H1 (cell line): ENCODE measurements around the gene PRAMEF6. TPM values are rescaled to one million over a fixed set of nuclear protein-coding genes. Genes with fewer than 3 reads are reported as not detected.
"Not testable (repeated sequence)": the region's sequence is repeated elsewhere in the genome, so short reads cannot be mapped to it uniquely, and the experiment has no call there.

ENCODE experiments used
- CTCF ChIA-PET: fragments of 300-600 bp; sonication (Branson Sonifier 250); formaldehyde crosslinking; loops from one replicate; lab custom pipeline; 2021; ENCODE audit not compliant: partially characterized antibody; lab: Charles Lee
- POLR2A ChIA-PET: fragments of 300-600 bp; sonication (Branson Sonifier 250); formaldehyde crosslinking; loops from one replicate; lab custom pipeline; 2021; ENCODE audit warnings: inconsistent platforms; ENCODE audit not compliant: partially characterized antibody; lab: Charles Lee
- DNase-seq, 2 experiments: peaks; one replicate each; pipeline versions ENCODE4 v3.0.0 to v3.0.0-alpha.2; 2010 to 2022; ENCODE audit warnings: low spot score in 2 of 2, low read depth in 1 of 2, mixed read lengths in 1 of 2
- FAIRE-seq: peaks from 2 replicates; lab custom pipeline; 2011; peaks lifted over from hg19 to GRCh38; lab: Jason Lieb, UNC
- H2AFZ ChIP-seq: 2 replicates; pipeline ENCODE4 v1.8.1; 2012; ENCODE audit warnings: low read length, inconsistent platforms
- H2AK5ac ChIP-seq: 2 replicates; pipeline ENCODE4 v1.6.1; 2013; ENCODE audit warnings: low read depth, low read length
- H2BK120ac ChIP-seq: replicated peaks from 2 replicates; pipeline ENCODE3; 2013; ENCODE audit warnings: low read depth, low read length, inconsistent platforms
- H2BK12ac ChIP-seq: 2 replicates; pipeline ENCODE4 v1.6.1; 2013; ENCODE audit warnings: low read depth, low read length
- H2BK15ac ChIP-seq: 2 replicates; pipeline ENCODE4 v1.6.1; 2013; ENCODE audit warnings: low read length
- H2BK20ac ChIP-seq: 2 replicates; pipeline ENCODE4 v1.6.1; 2013; ENCODE audit warnings: low read length
- H2BK5ac ChIP-seq: 2 replicates; pipeline ENCODE4 v1.6.1; 2013; ENCODE audit warnings: low read depth, low read length
- H3K14ac ChIP-seq: 2 replicates; pipeline ENCODE4 v1.6.1; 2013; ENCODE audit warnings: inconsistent platforms; ENCODE audit not compliant: insufficient read length
- H3K18ac ChIP-seq: 2 replicates; pipeline ENCODE4 v1.6.1; 2013; ENCODE audit warnings: low read length; ENCODE audit errors: extremely low read depth
- H3K23ac ChIP-seq: 2 replicates; pipeline ENCODE4 v1.6.1; 2013; ENCODE audit warnings: inconsistent platforms; ENCODE audit not compliant: insufficient read length
- H3K23me2 ChIP-seq: 2 replicates; pipeline ENCODE4 v1.6.1; 2013; ENCODE audit warnings: low read depth, low read length
- H3K27ac ChIP-seq: 2 replicates; pipeline ENCODE4 v1.6.1; 2011; ENCODE audit warnings: low read depth, low read length, inconsistent platforms
- H3K27me3 ChIP-seq, 4 experiments: replicated peaks in 1 of 4; 1 replicate in 1 of 4; 2 replicates in 3 of 4; pipeline versions ENCODE4 v1.6.1 to v1.8.1; 2011 to 2013; ENCODE audit warnings: low read length in 3 of 4, mild to moderate bottlenecking in 3 of 4, inconsistent platforms in 2 of 4, mixed read lengths in 2 of 4, moderate library complexity in 1 of 4; ENCODE audit not compliant: control insufficient read depth in 3 of 4, insufficient read depth in 3 of 4; ENCODE audit errors: extremely low read depth in 1 of 4
- H3K36me3 ChIP-seq, 4 experiments: 2 replicates each; pipeline versions ENCODE4 v1.6.1 to v1.8.1; 2011 to 2013; ENCODE audit warnings: mild to moderate bottlenecking in 4 of 4, low read length in 3 of 4, moderate library complexity in 2 of 4, control low read depth in 1 of 4, inconsistent platforms in 1 of 4; ENCODE audit not compliant: insufficient read depth in 4 of 4, control insufficient read depth in 2 of 4
- H3K4ac ChIP-seq: replicated peaks from 2 replicates; pipeline ENCODE3; 2013; ENCODE audit warnings: low read length, low read depth, mixed read lengths, inconsistent platforms; ENCODE audit not compliant: insufficient read length
- H3K4me1 ChIP-seq, 4 experiments: replicated peaks in 1 of 4; 1 replicate in 1 of 4; 2 replicates in 3 of 4; pipeline versions ENCODE4 v1.6.1 to v1.8.1; 2011 to 2013; ENCODE audit warnings: low read length in 3 of 4, inconsistent platforms in 2 of 4, mixed read lengths in 1 of 4; ENCODE audit not compliant: insufficient read depth in 4 of 4, control insufficient read depth in 3 of 4
- H3K4me2 ChIP-seq, 2 experiments: 2 replicates each; pipeline versions ENCODE4 v1.6.1 to v1.8.1; 2011 to 2013; ENCODE audit warnings: low read depth in 2 of 2, low read length in 2 of 2, control low read depth in 1 of 2, inconsistent platforms in 1 of 2, mild to moderate bottlenecking in 1 of 2; ENCODE audit not compliant: insufficient read depth in 1 of 2
- H3K4me3 ChIP-seq, 4 experiments: fragments of 200-600, 300-600 bp in 1 of 4; sonication (generic), shearing (Covaris generic), sonication (Bioruptor Twin) in 1 of 4; 2 replicates each; pipeline versions ENCODE4 v1.5.1 to v1.8.1; 2011 to 2016; ENCODE audit warnings: low read length in 4 of 4, low read depth in 3 of 4, control low read depth in 2 of 4, inconsistent platforms in 2 of 4, mild to moderate bottlenecking in 2 of 4, mixed read lengths in 1 of 4, moderate library complexity in 1 of 4; ENCODE audit not compliant: insufficient read depth in 2 of 4; ENCODE audit errors: extremely low read depth in 1 of 4
- H3K56ac ChIP-seq: replicated peaks from 2 replicates; pipeline ENCODE3; 2013; ENCODE audit warnings: low read depth, mild to moderate bottlenecking, mixed read lengths, low read length, inconsistent platforms; ENCODE audit not compliant: insufficient read length
- H3K79me1 ChIP-seq: 2 replicates; pipeline ENCODE4 v1.6.1; 2013; ENCODE audit warnings: low read depth, low read length, control low read depth
- H3K79me2 ChIP-seq, 2 experiments: 2 replicates each; pipeline versions ENCODE4 v1.6.1 to v1.8.1; 2012 to 2013; ENCODE audit warnings: low read length in 2 of 2, mild to moderate bottlenecking in 2 of 2, inconsistent platforms in 1 of 2; ENCODE audit not compliant: insufficient read depth in 2 of 2, control insufficient read depth in 1 of 2
- H3K9ac ChIP-seq, 4 experiments: replicated peaks in 1 of 4; 1 replicate in 1 of 4; 2 replicates in 3 of 4; pipeline versions ENCODE4 v1.6.1 to v1.8.1; 2011 to 2013; ENCODE audit warnings: low read depth in 3 of 4, low read length in 3 of 4, control low read depth in 2 of 4, mild to moderate bottlenecking in 2 of 4, moderate library complexity in 2 of 4, inconsistent platforms in 1 of 4; ENCODE audit errors: extremely low read depth in 1 of 4
- H3K9me3 ChIP-seq, 2 experiments: 2 replicates each; pipeline versions ENCODE4 v1.6.1 to v1.8.1; 2012 to 2013; ENCODE audit warnings: mild to moderate bottlenecking in 2 of 2, moderate library complexity in 2 of 2, control low read depth in 1 of 2, inconsistent platforms in 1 of 2, low read depth in 1 of 2, low read length in 1 of 2, mixed read lengths in 1 of 2; ENCODE audit not compliant: insufficient read depth in 2 of 2
- H4K20me1 ChIP-seq, 2 experiments: replicated peaks in 1 of 2; 2 replicates each; pipeline versions ENCODE3 to v1.8.1; 2011 to 2013; ENCODE audit warnings: inconsistent platforms in 2 of 2, low read length in 2 of 2, mild to moderate bottlenecking in 1 of 2; ENCODE audit not compliant: insufficient read depth in 2 of 2, control insufficient read depth in 1 of 2
- H4K5ac ChIP-seq: 2 replicates; pipeline ENCODE4 v1.6.1; 2013; ENCODE audit warnings: low read length, low read depth, mixed read lengths, inconsistent platforms; ENCODE audit not compliant: insufficient read length
- H4K8ac ChIP-seq: 2 replicates; pipeline ENCODE4 v1.8.0; 2013; ENCODE audit warnings: mild to moderate bottlenecking, moderate library complexity, low read length, inconsistent platforms; ENCODE audit not compliant: insufficient read depth; ENCODE audit errors: extremely low read depth
- H4K91ac ChIP-seq: replicated peaks from 2 replicates; pipeline ENCODE3; 2013; ENCODE audit warnings: low read length, mixed read lengths, inconsistent platforms; ENCODE audit not compliant: insufficient read length
- WGBS, 2 experiments: shearing (Covaris generic) in 1 of 2; methylation state at CpG; one replicate each; pipeline versions ENCODE4 v1.1.6 to v1.1.7; 2013 to 2015; ENCODE audit warnings: low lambda C conversion rate in 2 of 2, mixed read lengths in 2 of 2, inconsistent platforms in 1 of 2, low coverage in 1 of 2, missing lambda C conversion rate in 1 of 2; ENCODE audit not compliant: insufficient replicate concordance in 2 of 2, insufficient coverage in 1 of 2, insufficient read length in 1 of 2; ENCODE audit errors: extremely low coverage in 1 of 2, missing lambda C conversion rate in 1 of 2; 5-methylcytosine and 5-hydroxymethylcytosine counted together
- polyA plus RNA-seq, 7 experiments: library from polyadenylated mRNA; depleted of rRNA in 3 of 7; stranded (reverse) in 5 of 7; unstranded in 2 of 7; fragments of >200 nt in 5 of 7; fragments of 200-250 nt in 2 of 7; gene quantifications; 1 replicate in 5 of 7; 2 replicates in 1 of 7; 4 replicates in 1 of 7; pipeline versions ENCODE4 v1.2.1 to v1.2.3, GENCODE V29; 2011 to 2013; ENCODE audit warnings: missing spikeins in 2 of 7, mixed read lengths in 2 of 7
- total RNA-seq: library from RNA; stranded (reverse); fragmentation: NEBNext Ultra II Directional; extraction: Animal tissue kit (Norgen Biotek cat#: 25700); gene quantifications from 2 replicates; pipeline ENCODE4 v1.2.1, GENCODE V29; 2021

PRAMEF6 gene
- total and polyA plus RNA-seq, 2 of the 8 experiments (the other 6 are each of a cell fraction or from before 2014, with no cell fraction given): not detected

DNA sequence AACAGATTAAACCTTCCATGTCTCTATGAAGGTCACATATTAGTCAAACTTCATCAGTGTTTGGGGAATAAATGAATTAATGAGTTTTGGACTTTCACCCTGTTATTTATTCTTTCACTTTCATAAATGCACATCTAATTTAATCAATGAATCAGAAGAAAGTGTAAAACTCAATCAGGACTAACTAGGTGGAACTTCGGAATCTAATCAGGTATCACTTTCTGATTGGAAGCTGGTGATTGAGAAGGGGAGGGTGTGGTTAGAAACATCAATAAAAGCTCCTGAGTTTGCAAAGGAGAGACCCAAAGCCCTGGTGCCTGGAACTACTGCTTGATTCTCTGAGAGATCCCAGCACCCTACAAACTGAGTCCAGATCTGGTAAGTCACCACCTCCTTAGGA lies 31.1 kb downstream of the PRAMEF6 start, which contains the start of gene PRAMEF7:
Gene PRAMEF7, plus strand, starts transcription at position 301 of the 400 bp plus-strand sequence. CDS start 1,083 bp downstream, outside the sequence.
- POLR2A ChIA-PET, FAIRE-seq: not testable (repeated sequence)

More for the DNA sequence above, 31.1 kb downstream of the PRAMEF6 start, which contains the start of gene PRAMEF7:
- H4K5ac ChIP-seq, H2BK20ac ChIP-seq, H3K36me3 ChIP-seq, DNase-seq, H3K79me2 ChIP-seq, H3K9ac ChIP-seq, H3K23me2 ChIP-seq, H3K4me2 ChIP-seq, H3K27me3 ChIP-seq, H3K4ac ChIP-seq, H3K23ac ChIP-seq, H2BK120ac ChIP-seq, H3K27ac ChIP-seq, H2AFZ ChIP-seq, H4K20me1 ChIP-seq, H3K4me1 ChIP-seq, H4K8ac ChIP-seq, H3K56ac ChIP-seq, H3K18ac ChIP-seq, CTCF ChIA-PET, H3K14ac ChIP-seq, H2BK5ac ChIP-seq, H3K4me3 ChIP-seq, H2AK5ac ChIP-seq, H2BK15ac ChIP-seq, H3K79me1 ChIP-seq, H4K91ac ChIP-seq, H2BK12ac ChIP-seq: not testable (repeated sequence)
- WGBS, 2 experiments: no CpG with 5 or more reads among the region's 1 CpG
- H3K9me3 ChIP-seq: peaks cover 0 to 12% of the 10 kb centered on the region in 2 experiments; a peak in 2 of 4 replicates
